HCT116 (cell line): Measurements from ENCODE around the gene SGMS1. TPM values are rescaled to one million over a fixed set of nuclear protein-coding genes. Genes with fewer than 3 reads are reported as not detected.
"Not testable (repeated sequence)": the region's sequence is repeated elsewhere in the genome, so short reads cannot be mapped to it uniquely, and the experiment has no call there.

Experiments used
- ATAC-seq: fragments of 200-7000 bp; cut with Tn5 transposase; 2 replicates; pipeline ENCODE4 v1.9.1; 2020; ENCODE audit warnings: mild to moderate bottlenecking, moderate library complexity
- BruUV-seq: library from RNA; stranded (reverse); fragments of 400-500 nt; replicated peaks from 2 replicates; lab custom pipeline; 2021; lab: Mats Ljungman, UMichigan
- CTCF ChIA-PET: fragments of 300-600 bp; sonication (Branson Sonifier 250); formaldehyde crosslinking; loops from one replicate; lab custom pipeline; 2021; ENCODE audit warnings: antibody characterized with exemption; lab: Charles Lee
- POLR2A ChIA-PET: fragments of 300-600, 350-600 bp; sonication (Branson Sonifier 250); formaldehyde crosslinking; loops from one replicate; lab custom pipeline; 2021; ENCODE audit warnings: antibody characterized with exemption; lab: Charles Lee
- RAD21 ChIA-PET, 2 experiments: fragments of 300-600 bp; sonication (Branson Sonifier 250); formaldehyde crosslinking; loops; one replicate each; lab custom pipeline; 2023; ENCODE audit warnings: low total read pairs in 2 of 2; ENCODE audit not compliant: uncharacterized antibody in 2 of 2, unreplicated experiment in 2 of 2, low non-redundant PET in 1 of 2; lab: Charles Lee
- DNase-seq: peaks from one replicate; pipeline ENCODE4 v3.0.0-alpha.2; 2010; ENCODE audit warnings: low read depth, low spot score
- H2AFZ ChIP-seq: fragments of 200-600 bp; shearing (Covaris generic), sonication (generic); 2 replicates; pipeline ENCODE4 v1.6.1; 2017; ENCODE audit warnings: low read depth, mixed run types, mixed read lengths, antibody characterized with exemption, low read length; ENCODE audit not compliant: poor library complexity, severe bottlenecking
- H3K27ac ChIP-seq: 2 replicates; pipeline ENCODE4 v1.5.1; 2012; ENCODE audit warnings: low read depth, low read length
- H3K27me3 ChIP-seq: fragments of 200-600 bp; sonication (generic); 2 replicates; pipeline ENCODE4 v1.6.1; 2016; ENCODE audit warnings: mixed run types, low read length, mixed read lengths; ENCODE audit not compliant: insufficient read depth
- H3K36me3 ChIP-seq, 2 experiments: fragments of 200-500 bp in 1 of 2; fragments of 200-600 bp in 1 of 2; sonication (Bioruptor generic) in 1 of 2; sonication (generic) in 1 of 2; 2 replicates each; pipeline versions ENCODE4 v1.5.1 to v1.6.1; 2014 to 2016; ENCODE audit warnings: low read length in 2 of 2, inconsistent platforms in 1 of 2, mixed read lengths in 1 of 2, mixed run types in 1 of 2; ENCODE audit not compliant: insufficient read depth in 2 of 2, control insufficient read depth in 1 of 2
- H3K4me1 ChIP-seq, 2 experiments: fragments of 200-600 bp in 1 of 2; sonication (generic) in 1 of 2; 2 replicates each; pipeline versions ENCODE4 v1.5.1 to v1.6.1; 2012 to 2017; ENCODE audit warnings: low read length in 2 of 2, inconsistent platforms in 1 of 2, mild to moderate bottlenecking in 1 of 2, mixed read lengths in 1 of 2, mixed run types in 1 of 2, moderate library complexity in 1 of 2; ENCODE audit not compliant: insufficient read depth in 2 of 2, control insufficient read depth in 1 of 2
- H3K4me2 ChIP-seq: fragments of 200-600 bp; sonication (generic); 2 replicates; pipeline ENCODE4 v1.6.1; 2017; ENCODE audit warnings: mixed run types, low read length, mixed read lengths
- H3K4me3 ChIP-seq, 2 experiments: fragments of 200-600 bp in 1 of 2; sonication (generic) in 1 of 2; replicated peaks in 1 of 2; 2 replicates each; pipeline ENCODE4 v1.5.1; 2011 to 2016; ENCODE audit warnings: low read length in 2 of 2, control low read depth in 1 of 2, low read depth in 1 of 2, mild to moderate bottlenecking in 1 of 2, mixed read lengths in 1 of 2, mixed run types in 1 of 2
- H3K79me2 ChIP-seq: fragments of 200-600 bp; sonication (generic); 2 replicates; pipeline ENCODE4 v1.6.1; 2017; ENCODE audit warnings: mild to moderate bottlenecking, mixed run types, low read length, moderate library complexity, mixed read lengths; ENCODE audit not compliant: insufficient read depth
- H3K9ac ChIP-seq: fragments of 200-600 bp; sonication (generic); 2 replicates; pipeline ENCODE4 v1.6.1; 2016; ENCODE audit warnings: low read length, mixed read lengths
- H3K9me2 ChIP-seq: fragments of 200-600 bp; sonication (generic), shearing (Covaris generic); 2 replicates; pipeline ENCODE4 v1.6.1; 2017; ENCODE audit warnings: mixed run types, mild to moderate bottlenecking, moderate library complexity; ENCODE audit not compliant: insufficient read depth
- H3K9me3 ChIP-seq, 2 experiments: fragments of 200-500 bp in 1 of 2; fragments of 200-600 bp in 1 of 2; sonication (Bioruptor generic) in 1 of 2; sonication (generic) in 1 of 2; 2 replicates each; pipeline ENCODE4 v1.6.1; 2014 to 2017; ENCODE audit warnings: low read length in 2 of 2, mixed read lengths in 2 of 2, inconsistent platforms in 1 of 2, low read depth in 1 of 2, mild to moderate bottlenecking in 1 of 2, mixed run types in 1 of 2, moderate library complexity in 1 of 2; ENCODE audit not compliant: control insufficient read depth in 1 of 2, insufficient read depth in 1 of 2
- H4K20me1 ChIP-seq: fragments of 200-600 bp; sonication (generic), shearing (Covaris generic); 2 replicates; pipeline ENCODE4 v1.6.1; 2017; ENCODE audit warnings: mixed run types, mild to moderate bottlenecking, moderate library complexity; ENCODE audit not compliant: insufficient read depth
- RAD21 ChIP-seq: IDR thresholded peaks from 2 replicates; pipeline ENCODE4 v1.6.1; 2012; ENCODE audit warnings: low read depth, mild to moderate bottlenecking
- intact Hi-C: fragments of 100-400 bp; cut with micrococcal nuclease; formaldehyde crosslinking; loops from 2 replicates; pipeline ENCODE4 v1.10.0; 2022
- total RNA-seq: library from RNA; stranded (reverse); gene quantifications from one replicate; pipeline ENCODE4 v1.2.1, GENCODE V29; 2021; ENCODE audit not compliant: unreplicated experiment
- TF ChIP-seq, protein P1 (sequence below), 3 experiments: fragments of 200-600 bp in 1 of 3; sonication (generic) in 1 of 3; IDR thresholded peaks in 2 of 3; conservative IDR thresholded peaks in 1 of 3; 2 replicates each; pipeline ENCODE4 v1.5.1; 2012 to 2017; ENCODE audit warnings: low read depth in 2 of 3, low read length in 2 of 3, antibody characterized with exemption in 1 of 3, borderline replicate concordance in 1 of 3, control low read depth in 1 of 3, mild to moderate bottlenecking in 1 of 3, mixed read lengths in 1 of 3, mixed run types in 1 of 3, moderate library complexity in 1 of 3; ENCODE audit not compliant: insufficient read depth in 1 of 3

Gene SGMS1
- total RNA-seq, 1 experiment from 2014 or later: 29.1 TPM

DNA sequence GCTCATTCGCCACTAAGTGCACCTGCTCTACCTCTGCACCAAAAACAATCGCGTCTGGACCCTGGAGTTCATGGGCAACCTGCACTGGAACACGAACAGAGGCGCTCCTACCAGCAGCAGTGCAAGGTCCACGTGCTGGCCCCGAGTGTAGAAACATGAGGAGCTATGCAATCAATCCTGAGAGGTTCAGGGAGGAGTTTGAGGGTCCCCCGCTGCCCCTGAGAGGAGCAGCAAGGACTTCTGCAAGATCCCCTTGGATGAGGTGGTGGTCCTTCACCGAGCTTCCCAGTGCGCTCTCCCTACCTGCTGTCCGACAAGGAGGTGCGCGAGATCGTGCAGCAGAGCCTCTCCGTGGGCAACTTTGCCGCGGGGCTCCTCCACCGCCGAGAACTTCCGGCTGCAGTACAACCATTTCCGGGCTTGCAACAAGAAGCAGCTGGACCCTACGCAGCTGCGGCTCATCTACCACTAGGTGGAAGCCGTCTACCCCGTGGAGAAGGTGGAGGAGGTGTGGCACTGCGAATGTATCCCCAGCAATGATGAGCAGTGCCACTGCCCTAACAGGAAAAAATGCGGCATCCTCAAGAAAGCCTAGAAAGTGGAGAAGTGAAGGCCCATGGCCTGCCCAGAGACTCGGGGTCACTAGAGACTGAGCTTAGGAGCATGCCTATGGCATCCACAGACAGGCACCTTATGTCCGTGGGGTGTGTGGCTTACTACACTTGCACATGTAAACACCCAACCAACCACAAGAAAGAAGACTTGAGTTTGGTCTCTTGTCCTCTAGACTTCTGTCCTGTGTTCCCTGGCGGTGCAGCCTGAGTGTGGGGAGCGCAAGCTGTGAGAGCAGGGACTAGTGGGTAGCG, 36.3 kb upstream of the SGMS1 start:
- DNase-seq, H3K36me3 ChIP-seq, H3K79me2 ChIP-seq, H3K4me1 ChIP-seq, POLR2A ChIA-PET, BruUV-seq, RAD21 ChIA-PET, intact Hi-C loops, H3K9me2 ChIP-seq, H3K27ac ChIP-seq, H3K9ac ChIP-seq, H3K9me3 ChIP-seq, H4K20me1 ChIP-seq, H3K27me3 ChIP-seq: not testable (repeated sequence)
- ATAC-seq: peak; percentile 95
- peak overlapping the region; percentile 62 for H3K4me2 ChIP-seq
- peak overlapping the region; percentile 13 for H2AFZ ChIP-seq
- TF ChIP-seq RAD21: peak; percentile 54
- TF ChIP-seq, protein P1, sequence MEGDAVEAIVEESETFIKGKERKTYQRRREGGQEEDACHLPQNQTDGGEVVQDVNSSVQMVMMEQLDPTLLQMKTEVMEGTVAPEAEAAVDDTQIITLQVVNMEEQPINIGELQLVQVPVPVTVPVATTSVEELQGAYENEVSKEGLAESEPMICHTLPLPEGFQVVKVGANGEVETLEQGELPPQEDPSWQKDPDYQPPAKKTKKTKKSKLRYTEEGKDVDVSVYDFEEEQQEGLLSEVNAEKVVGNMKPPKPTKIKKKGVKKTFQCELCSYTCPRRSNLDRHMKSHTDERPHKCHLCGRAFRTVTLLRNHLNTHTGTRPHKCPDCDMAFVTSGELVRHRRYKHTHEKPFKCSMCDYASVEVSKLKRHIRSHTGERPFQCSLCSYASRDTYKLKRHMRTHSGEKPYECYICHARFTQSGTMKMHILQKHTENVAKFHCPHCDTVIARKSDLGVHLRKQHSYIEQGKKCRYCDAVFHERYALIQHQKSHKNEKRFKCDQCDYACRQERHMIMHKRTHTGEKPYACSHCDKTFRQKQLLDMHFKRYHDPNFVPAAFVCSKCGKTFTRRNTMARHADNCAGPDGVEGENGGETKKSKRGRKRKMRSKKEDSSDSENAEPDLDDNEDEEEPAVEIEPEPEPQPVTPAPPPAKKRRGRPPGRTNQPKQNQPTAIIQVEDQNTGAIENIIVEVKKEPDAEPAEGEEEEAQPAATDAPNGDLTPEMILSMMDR (IDR thresholded peaks at IDR 0.05 in 2 of 3, conservative IDR thresholded peaks at IDR 0.05 in 1 of 3; ENCODE audit: borderline replicate concordance in 1 of 3, insufficient read depth in 1 of 3, low read depth in 2 of 3, low read length in 2 of 3): peak; percentile 7 to 61 (median 56); a peak in 3 of 6 replicates
- H3K4me3 ChIP-seq: peak overlapping the region; percentile 13 to 34; a peak in 2 of 4 replicates
- CTCF ChIA-PET: interaction anchor here (1.0 to 1.2 kb wide), 2 partner anchors 11 to 232 kb away, joined by 3 read pairs; no protein-coding TSS in a partner anchor

DNA sequence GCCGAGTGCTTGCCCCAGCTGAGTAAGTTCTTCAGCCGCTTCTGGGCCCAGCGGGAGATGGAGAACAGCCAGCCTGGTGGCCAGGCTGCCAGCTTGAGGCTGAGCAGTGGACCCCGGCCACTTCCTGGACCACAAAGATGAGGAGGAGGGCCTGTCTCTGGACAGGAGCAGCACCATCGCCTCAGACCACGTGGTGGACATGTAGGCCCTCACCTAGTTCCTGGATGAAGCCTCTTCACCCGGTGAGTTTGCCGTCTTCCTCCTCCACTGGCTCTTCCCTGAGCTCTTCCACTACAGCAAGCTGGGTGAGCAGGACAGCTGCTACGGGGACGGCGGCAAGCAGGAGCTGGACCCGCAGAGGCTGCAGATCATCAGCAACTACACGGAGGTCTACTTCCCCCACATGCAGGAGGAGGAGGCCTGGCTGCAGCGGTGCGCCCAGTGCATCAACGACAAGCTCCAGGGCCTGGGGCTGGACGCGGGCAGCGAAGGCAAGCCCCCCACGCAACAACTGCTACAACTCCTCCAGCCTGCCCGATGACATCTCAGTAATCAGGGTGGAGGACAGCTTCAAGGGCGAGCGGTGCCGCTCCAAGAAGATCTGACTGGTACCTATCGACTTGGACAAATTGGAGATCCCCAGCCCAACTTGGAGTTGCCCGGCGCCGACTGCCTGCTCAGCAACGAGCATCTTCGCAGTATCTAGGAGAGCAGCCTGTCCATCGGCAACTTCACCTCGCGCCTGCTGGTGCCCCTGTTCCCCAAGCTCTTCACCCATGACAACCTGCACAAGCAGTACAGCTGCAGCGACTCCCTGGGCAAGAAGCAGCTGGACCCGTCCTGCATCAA, 35.5 kb upstream of the SGMS1 start:
- H3K27ac ChIP-seq, RAD21 ChIA-PET, DNase-seq, H3K36me3 ChIP-seq, H3K9ac ChIP-seq, intact Hi-C loops, H3K27me3 ChIP-seq, POLR2A ChIA-PET, H3K79me2 ChIP-seq, BruUV-seq, H3K9me2 ChIP-seq, H3K9me3 ChIP-seq, CTCF ChIA-PET, H4K20me1 ChIP-seq, ATAC-seq, H3K4me1 ChIP-seq: not testable (repeated sequence)
- Histone ChIP-seq H3K4me2 (peak overlapping the region; percentile 62), H3K4me3 (0 out of 4 replicates have a peak overlapping the region, but pooled peaks of 1 of the 2 experiments have one; percentile 34), H2AFZ (peak overlapping the region; percentile 13)
